Upper lobe of left lung (tissue), 4 donors: Measurements from ENCODE around the gene BMAL1.

Experiments
- POLR2A ChIP-seq, 4 donors: fragments of 450-650 bp; IDR thresholded peaks; one replicate each; pipeline ENCODE4 v1.5.1; 2016 to 2017; ENCODE audit warnings: antibody characterized with exemption in 4 of 4, mild to moderate bottlenecking in 2 of 4
- POLR2AphosphoS5 ChIP-seq, 2 donors: sonication (generic); formaldehyde crosslinking; IDR thresholded peaks; one replicate each; pipeline ENCODE4 v1.5.1; 2017; ENCODE audit warnings: antibody characterized with exemption in 2 of 2
- TF ChIP-seq, protein P1 (sequence below), 6 experiments: fragments of 450-650 bp in 4 of 6; fragments of 200-600 bp in 2 of 6; sonication (generic) in 2 of 6; IDR thresholded peaks; one replicate each; pipeline ENCODE4 v1.5.1; 2016 to 2019; ENCODE audit warnings: antibody characterized with exemption in 6 of 6

DNA sequence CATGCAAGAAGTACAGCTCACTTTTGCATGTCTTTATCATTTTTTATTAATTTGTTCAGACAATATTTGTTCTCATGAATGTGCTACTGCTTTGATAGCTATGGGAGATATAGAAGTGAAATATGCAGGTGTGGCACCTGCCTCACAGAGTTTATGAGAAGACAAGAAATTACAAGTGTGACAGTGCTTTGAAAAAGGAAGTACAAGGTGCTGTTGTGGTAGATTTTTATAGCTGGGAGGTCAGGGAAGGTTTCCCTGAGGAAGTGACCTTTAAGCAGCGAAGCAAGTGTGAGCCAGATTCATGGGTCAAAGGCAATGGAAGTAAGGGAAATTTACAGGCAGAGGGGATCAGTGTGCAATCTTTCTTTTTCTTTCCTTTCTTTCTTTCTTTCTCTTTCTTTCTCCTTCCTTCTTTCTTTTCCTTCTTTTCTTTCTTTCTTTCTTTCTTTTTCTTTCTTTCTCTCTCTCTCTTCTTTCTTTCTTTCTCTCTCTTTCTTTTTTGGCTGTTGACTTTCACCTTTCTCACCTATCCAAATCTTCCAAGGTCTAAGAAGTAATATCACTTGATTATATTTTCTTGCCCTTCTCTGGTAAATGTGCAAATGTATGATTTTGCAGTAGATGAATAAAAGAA is 6.4 kb upstream of the BMAL1 start:
- TF ChIP-seq, protein P1, sequence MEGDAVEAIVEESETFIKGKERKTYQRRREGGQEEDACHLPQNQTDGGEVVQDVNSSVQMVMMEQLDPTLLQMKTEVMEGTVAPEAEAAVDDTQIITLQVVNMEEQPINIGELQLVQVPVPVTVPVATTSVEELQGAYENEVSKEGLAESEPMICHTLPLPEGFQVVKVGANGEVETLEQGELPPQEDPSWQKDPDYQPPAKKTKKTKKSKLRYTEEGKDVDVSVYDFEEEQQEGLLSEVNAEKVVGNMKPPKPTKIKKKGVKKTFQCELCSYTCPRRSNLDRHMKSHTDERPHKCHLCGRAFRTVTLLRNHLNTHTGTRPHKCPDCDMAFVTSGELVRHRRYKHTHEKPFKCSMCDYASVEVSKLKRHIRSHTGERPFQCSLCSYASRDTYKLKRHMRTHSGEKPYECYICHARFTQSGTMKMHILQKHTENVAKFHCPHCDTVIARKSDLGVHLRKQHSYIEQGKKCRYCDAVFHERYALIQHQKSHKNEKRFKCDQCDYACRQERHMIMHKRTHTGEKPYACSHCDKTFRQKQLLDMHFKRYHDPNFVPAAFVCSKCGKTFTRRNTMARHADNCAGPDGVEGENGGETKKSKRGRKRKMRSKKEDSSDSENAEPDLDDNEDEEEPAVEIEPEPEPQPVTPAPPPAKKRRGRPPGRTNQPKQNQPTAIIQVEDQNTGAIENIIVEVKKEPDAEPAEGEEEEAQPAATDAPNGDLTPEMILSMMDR (IDR thresholded peaks at IDR 0.05), result no peak
- TF ChIP-seq POLR2AphosphoS5 (IDR thresholded peaks at IDR 0.05) (no peak), POLR2A (IDR thresholded peaks at IDR 0.05) (no peak)
